Activated CD4-positive, CD25-positive, alpha-beta regulatory T cell treated with anti-CD3 and anti-CD28 coated beads, Interleukin-2, amount 50 U/mL, for 16 hours (primary cell): Measurements from ENCODE around the gene ERCC1.
"Not testable (repeated sequence)": the region's sequence is repeated elsewhere in the genome, so short reads cannot be mapped to it uniquely, and the experiment has no call there.

Experiments
- DNase-seq: peaks from one replicate; pipeline ENCODE4 v3.0.0-alpha.2; 2020; ENCODE audit warnings: low read depth, low spot score

The ERCC1 gene

GRCh38 chr19:45455707-45456499 lies 32.2 kb upstream of the ERCC1 start:
- DNase-seq: no peak

- DNase-seq: no peak
Measured at GRCh38 chr19:45451850-45452387, 28.2 kb upstream of the ERCC1 start.

GRCh38 chr19:45451131-45451849 lies 27.6 kb upstream of the ERCC1 start:
- no peak for DNase-seq

DNA sequence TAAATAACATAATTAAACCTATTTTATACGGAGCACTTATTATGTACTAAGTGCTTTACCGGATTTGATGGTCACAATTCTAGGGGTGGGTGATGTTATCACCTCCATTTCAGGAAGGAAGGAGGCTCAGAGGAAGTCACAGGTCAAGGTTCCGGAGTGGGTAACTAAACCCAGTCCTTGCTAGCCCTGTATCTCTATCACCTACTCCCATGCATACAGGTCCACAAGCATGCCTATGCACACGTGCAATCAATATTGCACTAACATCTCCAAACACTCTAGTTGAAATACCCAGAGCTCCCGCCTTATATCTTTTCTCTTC lies 26.3 kb upstream of the ERCC1 start:
- no peak for DNase-seq

- DNase-seq: no peak
Measured at GRCh38 chr19:45448887-45449299, 25.2 kb upstream of the ERCC1 start.

- no peak for DNase-seq
Measured at GRCh38 chr19:45448425-45448756, 24.7 kb upstream of the ERCC1 start.

- no peak for DNase-seq
Measured at GRCh38 chr19:45446944-45447343, 23.2 kb upstream of the ERCC1 start.

- no peak for DNase-seq
Measured at GRCh38 chr19:45446295-45446694, 22.6 kb upstream of the ERCC1 start.

GRCh38 chr19:45445139-45445538 lies 21.4 kb upstream of the ERCC1 start:
- DNase-seq: no peak

DNA sequence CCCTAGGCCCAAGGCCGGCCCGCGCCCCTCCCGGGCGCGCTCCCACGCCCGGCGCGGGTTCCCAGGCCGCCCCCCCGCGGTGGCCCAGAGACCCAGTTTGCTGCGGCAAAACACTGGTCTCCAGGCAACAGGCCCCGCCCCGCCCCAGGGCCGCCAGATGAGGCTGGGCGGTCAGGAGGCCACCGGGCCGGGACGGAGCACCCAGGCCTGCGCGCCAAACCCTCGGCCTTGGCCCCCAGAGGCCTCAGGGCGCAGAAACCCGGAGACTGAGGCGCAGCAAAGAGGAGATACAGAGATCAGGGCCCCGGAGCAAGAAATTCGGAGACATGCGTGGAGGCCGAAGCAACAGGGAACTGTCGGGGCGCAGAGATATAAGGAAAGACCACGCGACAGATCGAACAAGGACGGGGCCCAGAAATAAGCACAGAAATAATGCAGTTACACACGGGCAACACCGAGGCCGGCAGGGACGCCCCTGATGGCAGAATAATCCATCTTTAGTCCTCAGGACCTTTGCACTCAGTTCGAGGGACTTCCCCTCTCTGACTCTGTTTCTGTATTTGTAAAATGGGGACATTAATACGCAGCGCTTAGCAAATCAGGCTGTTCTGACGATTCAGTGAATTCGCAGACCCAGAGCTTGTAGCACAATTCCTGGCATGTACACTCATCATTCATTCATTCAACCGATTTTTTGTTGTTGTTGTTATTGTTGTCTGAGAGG lies 20.8 kb upstream of the ERCC1 start:
- peak; percentile 66 for DNase-seq

DNA sequence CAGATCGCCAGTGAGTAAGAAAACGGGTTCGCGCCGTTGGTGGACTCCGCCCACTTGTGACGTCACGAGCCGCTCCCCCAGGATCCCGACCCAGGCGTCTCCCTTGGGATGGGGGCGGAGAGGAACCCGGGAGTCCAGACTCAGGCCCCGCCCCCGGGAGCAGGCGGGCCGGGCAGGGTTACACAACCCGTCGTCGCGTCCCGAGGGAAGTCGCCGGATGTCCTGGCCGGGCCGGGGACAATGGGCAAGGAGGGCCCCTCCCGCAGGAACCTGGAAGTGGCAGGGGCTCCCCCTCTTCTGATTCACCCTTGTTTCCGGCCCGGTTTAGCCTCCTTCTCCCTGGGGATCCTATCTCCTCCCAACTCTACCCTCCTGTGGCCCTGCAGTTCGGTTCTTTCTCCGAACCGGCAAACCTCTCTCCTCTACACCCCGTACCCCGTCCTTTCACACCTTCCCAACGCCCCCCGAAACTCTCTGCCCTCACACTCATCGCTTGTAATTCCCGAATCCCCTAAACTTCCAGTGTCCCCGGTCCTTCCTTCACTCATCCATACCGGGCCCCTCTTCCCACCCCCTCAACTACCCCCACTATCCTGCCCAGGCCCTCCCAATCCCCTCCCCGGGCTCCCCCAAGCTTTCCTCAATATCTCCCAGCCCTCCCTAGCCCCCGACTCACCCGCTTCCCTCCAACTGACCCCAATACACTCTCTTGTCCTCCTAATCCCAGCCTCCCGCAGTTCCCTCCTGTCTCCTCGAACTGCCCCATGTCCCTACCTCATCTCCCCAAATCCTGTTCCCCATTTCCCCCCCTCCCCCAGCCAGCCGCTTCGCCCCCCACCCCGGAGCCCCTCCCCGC lies 20.0 kb upstream of the ERCC1 start:
- DNase-seq: no peak

DNA sequence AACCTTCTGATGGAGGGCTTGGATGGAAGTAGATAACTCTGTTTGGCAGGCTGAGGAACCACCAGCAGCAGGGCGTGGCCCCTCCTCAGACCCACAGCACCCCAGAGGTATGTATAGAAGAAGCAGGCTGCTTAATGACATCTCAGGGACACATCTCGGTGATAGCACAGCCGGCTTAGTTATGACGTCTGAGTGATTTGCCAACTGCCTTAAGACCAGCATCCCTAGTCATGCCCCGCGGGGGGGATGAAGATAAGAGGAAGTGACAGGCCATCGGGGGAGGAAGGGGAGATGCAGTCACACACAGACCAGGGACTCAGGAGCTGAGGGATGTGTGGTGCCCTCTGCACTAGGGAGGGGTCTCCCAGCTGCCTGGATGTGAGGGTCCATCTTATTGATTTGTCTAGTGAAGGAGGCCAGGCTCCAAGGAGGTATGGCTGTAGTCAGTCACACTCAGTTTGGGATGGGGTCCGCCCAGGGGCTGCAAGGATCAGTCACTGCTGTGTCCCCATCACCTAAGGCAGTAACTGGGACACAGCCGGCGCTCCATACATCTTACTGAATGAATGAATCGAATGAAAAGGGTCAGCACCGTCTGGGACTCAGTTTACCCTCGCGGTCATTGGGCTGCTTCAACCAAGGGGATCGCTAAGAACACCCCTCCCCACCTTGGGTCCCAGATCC lies 19.2 kb upstream of the ERCC1 start:
- DNase-seq: no peak

GRCh38 chr19:45442408-45442777 lies 18.7 kb upstream of the ERCC1 start:
- no peak for DNase-seq

DNA sequence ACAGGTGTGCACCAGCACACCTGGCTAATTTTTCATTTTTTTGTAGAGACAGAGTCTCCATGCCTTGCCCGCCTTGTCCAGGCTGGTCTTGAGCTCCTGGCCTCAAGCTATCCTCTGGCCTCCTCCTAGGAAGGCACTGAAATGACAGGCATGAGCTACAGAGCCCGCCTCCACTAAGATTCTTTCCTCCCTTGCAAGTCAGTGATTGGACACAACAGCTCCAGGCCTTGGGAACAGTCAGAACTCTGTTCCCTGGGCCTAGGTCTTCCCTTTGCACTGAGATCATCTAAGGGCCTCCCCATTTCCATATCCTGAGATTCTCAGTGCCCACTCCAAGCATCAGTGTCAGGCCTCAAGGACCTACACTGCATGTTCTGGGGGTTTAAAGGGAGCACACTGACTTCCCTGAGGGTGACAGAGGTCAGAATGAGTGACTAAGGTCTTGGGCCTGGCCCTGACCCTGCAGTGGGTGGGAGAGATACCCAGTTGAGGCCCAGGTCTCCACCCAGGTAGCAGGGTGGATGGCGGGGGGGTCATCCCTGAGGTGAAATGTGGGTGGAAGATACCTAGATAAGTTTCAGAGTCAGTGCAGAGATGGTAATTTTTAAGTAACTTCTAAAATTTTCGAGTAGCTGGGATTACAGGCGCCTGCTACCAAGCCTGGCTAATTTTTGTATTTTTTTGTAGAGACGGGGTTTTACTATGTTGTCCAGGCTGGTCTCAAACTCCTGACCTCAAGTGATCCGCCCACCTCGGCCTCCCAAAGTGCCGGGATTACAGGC lies 17.3 kb upstream of the ERCC1 start:
- DNase-seq: no peak

GRCh38 chr19:45440259-45440638 lies 16.5 kb upstream of the ERCC1 start:
- no peak for DNase-seq

- DNase-seq: peak; percentile 69
Measured at GRCh38 chr19:45439569-45440258, 16.0 kb upstream of the ERCC1 start.

GRCh38 chr19:45439190-45439568 lies 15.5 kb upstream of the ERCC1 start:
- no peak for DNase-seq

- DNase-seq: no peak
Measured at GRCh38 chr19:45437328-45437727, 13.6 kb upstream of the ERCC1 start.

GRCh38 chr19:45432543-45432942 lies 8.8 kb upstream of the ERCC1 start:
- not testable (repeated sequence) for DNase-seq

GRCh38 chr19:45431008-45431407 lies 7.3 kb upstream of the ERCC1 start:
- DNase-seq: not testable (repeated sequence)
